ENCODE results near the gene SH3RF3. TPM values are rescaled to one million over a fixed set of nuclear protein-coding genes. Genes with fewer than 3 reads are reported as not detected.

SH3RF3 gene
- total RNA-seq, 1 experiment from 2014 or later, result 4.9 TPM

DNA sequence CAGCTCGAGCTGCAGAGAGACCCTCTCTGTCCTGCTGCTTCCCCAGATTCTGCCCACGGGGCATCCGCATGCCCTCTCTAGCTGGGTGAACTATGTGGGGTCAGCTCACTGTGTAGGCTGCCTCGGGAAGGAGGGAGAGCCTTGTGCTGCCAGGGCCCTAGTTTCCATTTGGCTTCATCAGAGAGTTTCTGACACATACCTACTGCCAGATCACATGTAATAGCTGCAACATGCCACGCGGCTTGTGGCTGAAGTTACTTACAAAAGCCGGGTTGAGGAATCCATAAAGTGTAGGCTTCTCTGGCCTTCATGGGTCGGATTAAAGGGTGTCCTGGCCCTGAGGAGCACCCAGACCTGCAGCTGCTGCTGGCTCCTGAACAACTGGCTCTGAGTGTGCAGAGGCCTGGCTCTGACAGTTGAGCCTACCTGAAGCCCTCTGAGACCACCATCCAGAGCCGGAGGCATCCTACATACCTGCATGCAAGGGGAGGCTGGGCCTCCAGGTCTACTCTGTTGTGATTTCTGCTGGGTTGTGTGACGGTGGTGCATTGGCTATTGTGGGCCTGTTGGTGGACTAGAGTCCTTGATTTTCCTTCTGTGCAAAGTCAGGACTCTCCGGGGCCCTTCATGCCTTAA is 130.0 kb downstream of the SH3RF3 start:
- ATAC-seq (no peak), DNase-seq (ENCODE audit: low read depth, low spot score) (no peak)
- Histone ChIP-seq H3K9me3 (ENCODE audit: control insufficient read depth, insufficient read depth, low read depth, low read length) (no peaks in the 10 kb centered on the region), H3K36me3 (ENCODE audit: control insufficient read depth, insufficient read depth, low read length) (no peaks in the 10 kb centered on the region), H3K27me3 (ENCODE audit: control insufficient read depth, insufficient read depth, low read length) (no peaks in the 10 kb centered on the region), H3K4me1 (ENCODE audit: control insufficient read depth, insufficient read depth, low read length) (no peaks in the 10 kb centered on the region), H3K27ac (ENCODE audit: low read length) (no peak overlapping the region), H3K4me3 (ENCODE audit: low read depth in 2 of 2, low read length in 2 of 2) (no peak overlapping the region)
- intact Hi-C loops (cut with micrococcal nuclease; ENCODE audit: unreplicated experiment) (no loop called here), in situ Hi-C loops (cut with HindIII; ENCODE audit: low pct_unique_long_range_greater_than_20kb, low sequenced_read_pairs) (no loop called here)
- POLR2A ChIA-PET, result no interaction called here
- BruUV-seq (replicated peaks), result no TSS peak
- TF ChIP-seq, protein P1, sequence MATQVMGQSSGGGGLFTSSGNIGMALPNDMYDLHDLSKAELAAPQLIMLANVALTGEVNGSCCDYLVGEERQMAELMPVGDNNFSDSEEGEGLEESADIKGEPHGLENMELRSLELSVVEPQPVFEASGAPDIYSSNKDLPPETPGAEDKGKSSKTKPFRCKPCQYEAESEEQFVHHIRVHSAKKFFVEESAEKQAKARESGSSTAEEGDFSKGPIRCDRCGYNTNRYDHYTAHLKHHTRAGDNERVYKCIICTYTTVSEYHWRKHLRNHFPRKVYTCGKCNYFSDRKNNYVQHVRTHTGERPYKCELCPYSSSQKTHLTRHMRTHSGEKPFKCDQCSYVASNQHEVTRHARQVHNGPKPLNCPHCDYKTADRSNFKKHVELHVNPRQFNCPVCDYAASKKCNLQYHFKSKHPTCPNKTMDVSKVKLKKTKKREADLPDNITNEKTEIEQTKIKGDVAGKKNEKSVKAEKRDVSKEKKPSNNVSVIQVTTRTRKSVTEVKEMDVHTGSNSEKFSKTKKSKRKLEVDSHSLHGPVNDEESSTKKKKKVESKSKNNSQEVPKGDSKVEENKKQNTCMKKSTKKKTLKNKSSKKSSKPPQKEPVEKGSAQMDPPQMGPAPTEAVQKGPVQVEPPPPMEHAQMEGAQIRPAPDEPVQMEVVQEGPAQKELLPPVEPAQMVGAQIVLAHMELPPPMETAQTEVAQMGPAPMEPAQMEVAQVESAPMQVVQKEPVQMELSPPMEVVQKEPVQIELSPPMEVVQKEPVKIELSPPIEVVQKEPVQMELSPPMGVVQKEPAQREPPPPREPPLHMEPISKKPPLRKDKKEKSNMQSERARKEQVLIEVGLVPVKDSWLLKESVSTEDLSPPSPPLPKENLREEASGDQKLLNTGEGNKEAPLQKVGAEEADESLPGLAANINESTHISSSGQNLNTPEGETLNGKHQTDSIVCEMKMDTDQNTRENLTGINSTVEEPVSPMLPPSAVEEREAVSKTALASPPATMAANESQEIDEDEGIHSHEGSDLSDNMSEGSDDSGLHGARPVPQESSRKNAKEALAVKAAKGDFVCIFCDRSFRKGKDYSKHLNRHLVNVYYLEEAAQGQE (IDR thresholded peaks at IDR 0.05; ENCODE audit: insufficient read depth in 1 of 2, low read depth in 2 of 2, low read length in 1 of 2), result no peak
- no peak for TF ChIP-seq CTCF (IDR thresholded peaks at IDR 0.05)
- no peak for TF ChIP-seq SIN3A (IDR thresholded peaks at IDR 0.05; ENCODE audit: borderline replicate concordance, insufficient read depth, low read depth, low read length)
- TF ChIP-seq TCF7L2 (IDR thresholded peaks at IDR 0.05; ENCODE audit: low read depth, low read length), result no peak
- no peak for TF ChIP-seq POLR2AphosphoS5 (IDR thresholded peaks at IDR 0.05; ENCODE audit: low read depth, low read length)
- CTCF ChIA-PET, result no interaction called here

GRCh38 chr2:109259671-109260070 is 130.7 kb downstream of the SH3RF3 start:
- ChIA-PET CTCF (no interaction called here), POLR2A (no interaction called here)
- H3K4me3 ChIP-seq (ENCODE audit: low read depth in 2 of 2, low read length in 2 of 2), result no peak overlapping the region
- H3K27ac ChIP-seq (ENCODE audit: low read length), result no peak overlapping the region
- DNase-seq (ENCODE audit: low read depth, low spot score), result no peak
- H3K36me3 ChIP-seq (ENCODE audit: control insufficient read depth, insufficient read depth, low read length), result no peaks in the 10 kb centered on the region
- no peaks in the 10 kb centered on the region for H3K27me3 ChIP-seq (ENCODE audit: control insufficient read depth, insufficient read depth, low read length)
- no TSS peak for BruUV-seq (replicated peaks)
- intact Hi-C loops (cut with micrococcal nuclease; ENCODE audit: unreplicated experiment) (no loop called here), in situ Hi-C loops (cut with HindIII; ENCODE audit: low pct_unique_long_range_greater_than_20kb, low sequenced_read_pairs) (no loop called here)
- H3K9me3 ChIP-seq (ENCODE audit: control insufficient read depth, insufficient read depth, low read depth, low read length), result no peaks in the 10 kb centered on the region
- no peak for TF ChIP-seq SIN3A (IDR thresholded peaks at IDR 0.05; ENCODE audit: borderline replicate concordance, insufficient read depth, low read depth, low read length)
- no peak for TF ChIP-seq POLR2AphosphoS5 (IDR thresholded peaks at IDR 0.05; ENCODE audit: low read depth, low read length)
- TF ChIP-seq CTCF (IDR thresholded peaks at IDR 0.05), result no peak
- TF ChIP-seq, protein P1 (IDR thresholded peaks at IDR 0.05; ENCODE audit: insufficient read depth in 1 of 2, low read depth in 2 of 2, low read length in 1 of 2), result no peak
- TF ChIP-seq TCF7L2 (IDR thresholded peaks at IDR 0.05; ENCODE audit: low read depth, low read length), result no peak
- H3K4me1 ChIP-seq (ENCODE audit: control insufficient read depth, insufficient read depth, low read length), result no peaks in the 10 kb centered on the region
- ATAC-seq, result no peak

Measured in Panc1 (cell line).